BE2C (cell line): ENCODE measurements around the gene MTCL1.

Experiments
- DNase-seq: peaks from one replicate; pipeline ENCODE4 v3.0.0-alpha.2; 2020
- H3K27me3 ChIP-seq: fragments of 250-450 bp; sonication (Bioruptor Pico); 2 replicates; pipeline ENCODE4 v1.5.1; 2020; ENCODE audit warnings: mild to moderate bottlenecking
- H3K36me3 ChIP-seq: fragments of 250-450 bp; sonication (Bioruptor Pico); 2 replicates; pipeline ENCODE4 v1.5.1; 2020; ENCODE audit warnings: mild to moderate bottlenecking
- H3K4me1 ChIP-seq: fragments of 250-450 bp; sonication (Bioruptor Pico); 2 replicates; pipeline ENCODE4 v1.5.1; 2020
- H3K4me3 ChIP-seq: 2 replicates; pipeline ENCODE4 v1.5.1; 2011; ENCODE audit warnings: low read depth, low read length
- H3K9me3 ChIP-seq: fragments of 250-450 bp; sonication (Bioruptor Pico); 2 replicates; pipeline ENCODE4 v1.5.1; 2020
- TF ChIP-seq, protein P1 (sequence below): IDR thresholded peaks from 2 replicates; pipeline ENCODE4 v1.5.1; 2012; ENCODE audit warnings: mild to moderate bottlenecking, low read depth, low read length

Gene MTCL1

DNA sequence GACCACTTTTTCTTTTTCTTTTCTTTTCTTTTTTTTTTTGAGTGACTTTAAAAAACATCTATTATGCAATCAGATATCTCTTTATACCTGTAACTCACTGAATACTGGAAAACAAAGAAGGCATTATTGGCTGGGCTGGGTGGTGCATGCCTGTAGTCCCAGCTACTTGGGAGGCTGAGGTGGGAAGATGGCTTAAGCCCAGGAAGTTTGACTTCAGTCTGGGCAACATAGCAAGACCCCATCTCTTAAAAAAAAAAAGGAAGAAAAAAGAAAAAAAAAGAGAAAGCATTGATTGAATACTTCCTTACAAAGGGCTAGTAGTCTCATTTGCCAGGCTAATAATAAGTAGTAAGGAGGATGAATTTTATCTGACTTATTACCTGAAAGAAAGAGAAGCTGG is 2.7 kb upstream of the MTCL1 start:
- Histone ChIP-seq H3K4me3 (no peak overlapping the region), H3K36me3 (no peaks in the 10 kb centered on the region), H3K9me3 (no peaks in the 10 kb centered on the region), H3K4me1 (no peaks in the 10 kb centered on the region), H3K27me3 (no peaks in the 10 kb centered on the region)
- TF ChIP-seq, protein P1, sequence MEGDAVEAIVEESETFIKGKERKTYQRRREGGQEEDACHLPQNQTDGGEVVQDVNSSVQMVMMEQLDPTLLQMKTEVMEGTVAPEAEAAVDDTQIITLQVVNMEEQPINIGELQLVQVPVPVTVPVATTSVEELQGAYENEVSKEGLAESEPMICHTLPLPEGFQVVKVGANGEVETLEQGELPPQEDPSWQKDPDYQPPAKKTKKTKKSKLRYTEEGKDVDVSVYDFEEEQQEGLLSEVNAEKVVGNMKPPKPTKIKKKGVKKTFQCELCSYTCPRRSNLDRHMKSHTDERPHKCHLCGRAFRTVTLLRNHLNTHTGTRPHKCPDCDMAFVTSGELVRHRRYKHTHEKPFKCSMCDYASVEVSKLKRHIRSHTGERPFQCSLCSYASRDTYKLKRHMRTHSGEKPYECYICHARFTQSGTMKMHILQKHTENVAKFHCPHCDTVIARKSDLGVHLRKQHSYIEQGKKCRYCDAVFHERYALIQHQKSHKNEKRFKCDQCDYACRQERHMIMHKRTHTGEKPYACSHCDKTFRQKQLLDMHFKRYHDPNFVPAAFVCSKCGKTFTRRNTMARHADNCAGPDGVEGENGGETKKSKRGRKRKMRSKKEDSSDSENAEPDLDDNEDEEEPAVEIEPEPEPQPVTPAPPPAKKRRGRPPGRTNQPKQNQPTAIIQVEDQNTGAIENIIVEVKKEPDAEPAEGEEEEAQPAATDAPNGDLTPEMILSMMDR = no peak
- DNase-seq = no peak

DNA sequence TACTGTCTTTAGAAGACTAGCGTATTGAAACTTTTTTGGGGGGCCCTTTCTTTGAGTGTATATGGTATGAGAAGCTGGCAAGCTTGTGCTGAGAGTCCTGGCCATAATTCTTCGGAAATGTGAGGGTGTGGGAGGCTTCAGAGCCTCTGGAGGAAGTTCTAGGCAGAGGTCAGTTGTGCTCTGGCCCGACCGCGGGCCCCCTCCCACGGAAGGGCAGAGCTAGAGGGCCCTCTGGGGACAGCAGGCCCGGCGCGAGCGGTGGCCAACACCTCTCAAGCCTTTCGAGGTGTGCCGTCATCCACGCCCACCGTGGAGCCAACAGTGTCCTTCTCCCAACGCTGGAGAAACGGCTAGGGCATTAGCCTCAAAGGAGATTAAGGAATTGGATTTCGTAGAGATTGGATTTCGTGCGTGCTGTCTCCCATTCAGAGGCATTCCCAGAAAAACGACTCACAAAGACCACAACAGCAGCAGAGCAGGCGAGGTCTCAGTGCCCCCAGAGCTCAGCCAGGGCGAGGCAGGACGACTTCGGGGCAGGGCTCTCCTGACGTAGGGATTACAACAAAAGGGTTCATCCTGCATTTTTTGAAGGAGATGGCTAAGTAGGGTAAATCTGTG is 2.2 kb upstream of the MTCL1 start:
- Histone ChIP-seq H3K4me1 (no peaks in the 10 kb centered on the region), H3K27me3 (no peaks in the 10 kb centered on the region), H3K4me3 (no peak overlapping the region), H3K9me3 (no peaks in the 10 kb centered on the region), H3K36me3 (no peaks in the 10 kb centered on the region)
- TF ChIP-seq, protein P1 = no peak
- no peak for DNase-seq

DNA sequence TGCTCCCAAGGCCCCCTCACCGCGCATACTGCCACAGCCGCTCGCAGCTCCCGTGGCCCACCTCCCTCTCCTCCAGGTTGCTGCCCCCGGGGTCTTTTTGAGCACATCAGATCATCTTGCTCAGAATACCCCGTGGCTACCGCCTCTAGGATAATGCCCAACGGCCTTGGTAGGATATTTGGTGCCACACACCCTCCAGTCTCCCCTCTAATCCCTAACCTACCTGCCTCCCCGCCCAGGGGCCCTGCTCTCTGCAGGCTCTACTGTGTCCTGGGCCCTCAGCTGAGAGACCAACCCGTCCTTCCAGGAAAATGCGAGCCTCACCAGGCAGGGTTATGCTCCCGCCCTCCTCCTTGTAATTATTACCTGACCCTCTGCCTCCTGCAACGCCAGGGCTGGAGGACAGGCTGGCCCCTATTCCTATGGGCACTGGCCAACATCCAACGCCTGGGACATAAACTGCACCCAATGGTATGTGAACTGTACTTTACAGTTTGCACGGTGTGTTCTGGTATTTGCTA is 1.5 kb upstream of the MTCL1 start:
- TF ChIP-seq, protein P1 = no peak
- Histone ChIP-seq H3K27me3 (no peaks in the 10 kb centered on the region), H3K36me3 (no peaks in the 10 kb centered on the region), H3K4me1 (no peaks in the 10 kb centered on the region), H3K9me3 (no peaks in the 10 kb centered on the region), H3K4me3 (no peak overlapping the region)
- DNase-seq = no peak

DNA sequence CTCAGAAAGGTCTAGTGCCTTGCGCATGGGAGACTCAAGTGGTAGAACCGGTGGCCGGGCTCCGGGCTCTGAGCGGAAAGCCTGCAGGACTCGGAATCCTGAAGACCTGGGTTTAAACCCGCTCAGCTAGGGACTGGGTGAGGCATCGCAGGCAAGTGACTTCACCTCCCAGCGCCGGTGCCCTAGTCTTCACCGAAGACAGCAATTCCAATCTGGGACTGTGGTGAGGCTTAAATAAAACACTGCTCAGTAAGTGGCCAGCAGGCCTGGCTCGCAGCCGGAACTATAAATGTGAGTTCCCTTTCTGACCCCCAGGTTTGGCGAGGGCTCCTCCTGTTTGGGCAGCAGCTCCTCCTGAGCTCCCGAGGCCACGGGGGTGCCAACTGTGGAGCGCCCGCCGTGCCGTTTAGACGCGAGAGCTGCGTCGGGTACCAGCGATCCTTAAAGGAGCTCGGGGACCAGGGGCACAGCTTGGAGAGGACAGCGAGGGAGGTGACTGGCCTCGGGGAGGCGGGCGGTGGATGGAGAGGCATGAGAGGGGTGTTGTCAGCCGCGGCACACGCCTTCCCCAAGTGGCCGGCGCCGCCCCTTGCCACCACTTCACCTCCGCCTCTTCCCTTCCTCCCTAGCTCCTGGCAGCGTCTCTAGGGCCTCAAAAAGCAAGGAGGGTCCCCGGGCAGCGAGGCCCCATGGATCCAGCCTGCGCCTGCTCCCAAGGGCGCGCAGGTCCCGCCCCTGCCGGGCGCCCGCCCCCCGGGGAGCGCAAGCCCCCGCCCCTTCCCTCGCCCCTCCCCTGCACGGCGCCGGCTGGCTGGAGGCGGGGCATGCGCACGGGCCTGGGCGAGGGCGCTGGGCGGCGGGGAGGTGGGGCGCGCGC is 757 bp upstream of the MTCL1 start:
- no peaks in the 10 kb centered on the region for H3K9me3 ChIP-seq
- no peaks in the 10 kb centered on the region for H3K27me3 ChIP-seq
- no peaks in the 10 kb centered on the region for H3K4me1 ChIP-seq
- DNase-seq = peak; percentile 87
- TF ChIP-seq, protein P1 = no peak
- H3K36me3 ChIP-seq = no peaks in the 10 kb centered on the region
- peak overlapping the region; percentile 49 for H3K4me3 ChIP-seq

DNA sequence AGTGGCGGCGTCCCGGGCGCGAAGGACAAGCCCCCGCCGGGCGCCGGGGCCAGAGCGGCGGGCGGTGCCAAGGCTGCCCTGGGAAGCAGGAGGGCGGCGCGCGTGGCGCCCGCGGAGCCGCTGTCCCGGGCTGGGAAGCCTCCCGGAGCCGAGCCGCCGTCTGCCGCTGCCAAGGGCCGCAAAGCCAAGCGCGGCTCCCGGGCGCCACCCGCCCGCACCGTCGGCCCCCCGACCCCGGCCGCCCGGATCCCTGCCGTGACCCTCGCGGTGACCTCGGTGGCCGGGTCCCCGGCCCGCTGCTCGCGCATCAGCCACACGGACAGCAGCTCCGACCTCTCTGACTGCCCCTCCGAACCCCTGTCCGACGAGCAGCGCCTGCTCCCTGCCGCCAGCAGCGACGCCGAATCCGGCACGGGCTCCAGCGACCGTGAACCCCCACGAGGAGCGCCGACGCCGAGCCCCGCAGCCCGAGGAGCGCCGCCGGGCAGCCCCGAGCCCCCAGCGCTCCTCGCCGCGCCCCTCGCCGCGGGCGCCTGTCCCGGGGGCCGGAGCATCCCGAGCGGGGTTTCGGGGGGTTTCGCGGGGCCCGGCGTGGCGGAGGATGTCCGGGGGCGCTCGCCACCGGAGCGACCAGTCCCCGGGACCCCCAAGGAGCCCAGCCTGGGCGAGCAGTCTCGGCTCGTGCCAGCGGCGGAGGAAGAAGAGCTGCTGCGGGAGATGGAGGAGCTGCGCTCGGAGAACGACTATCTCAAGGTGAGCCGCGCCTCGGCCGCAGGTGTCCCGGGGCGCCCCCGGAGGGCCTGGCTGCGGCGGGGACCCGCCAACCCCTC is 820 bp downstream of the MTCL1 start:
- Histone ChIP-seq H3K4me1 (no peaks in the 10 kb centered on the region), H3K4me3 (peak overlapping the region; percentile 71), H3K27me3 (no peaks in the 10 kb centered on the region), H3K36me3 (no peaks in the 10 kb centered on the region), H3K9me3 (no peaks in the 10 kb centered on the region)
- TF ChIP-seq, protein P1 = no peak
- no peak for DNase-seq
